ENCODE measurements around the gene EFHC1.

- TF ChIP-seq CTCF (IDR thresholded peaks at IDR 0.05): no peak
- TF ChIP-seq POLR2A (IDR thresholded peaks at IDR 0.05): no peak
Observed at GRCh38 chr6:52555518-52556233, 135.5 kb downstream of the EFHC1 start.
